CD14-positive monocyte (primary cell): ENCODE results near the gene RGS7. TPM values are rescaled to one million over a fixed set of nuclear protein-coding genes. Genes with fewer than 3 reads are reported as not detected.

Source experiments
- DNase-seq, 3 donors: peaks; one replicate each; pipeline ENCODE4 v3.0.0-alpha.2; 2011 to 2022
- H2AFZ ChIP-seq: 2 replicates; pipeline ENCODE4 v1.6.0; 2012; ENCODE audit warnings: mild to moderate bottlenecking, low read depth, low read length, inconsistent platforms; ENCODE audit not compliant: insufficient read depth, poor library complexity, severe bottlenecking
- H3K27ac ChIP-seq, 2 donors: 1 replicate in 1 of 2; 2 replicates in 1 of 2; pipeline ENCODE4 v1.5.1; 2012 to 2013; ENCODE audit warnings: low read length in 2 of 2, control low read depth in 1 of 2, inconsistent platforms in 1 of 2, low read depth in 1 of 2, mild to moderate bottlenecking in 1 of 2
- H3K27me3 ChIP-seq, 2 donors: one replicate each; pipeline versions ENCODE4 v1.6.0 to v1.6.1; 2011 to 2013; ENCODE audit warnings: low read length in 2 of 2; ENCODE audit not compliant: control insufficient read depth in 2 of 2, insufficient read depth in 2 of 2
- H3K36me3 ChIP-seq, 2 donors: replicated peaks in 1 of 2; 1 replicate in 1 of 2; 2 replicates in 1 of 2; pipeline versions ENCODE4 v1.5.1 to v1.6.1; 2012 to 2013; ENCODE audit warnings: low read length in 2 of 2, control low read depth in 1 of 2, inconsistent platforms in 1 of 2, mild to moderate bottlenecking in 1 of 2; ENCODE audit not compliant: insufficient read depth in 2 of 2, control insufficient read depth in 1 of 2
- H3K4me1 ChIP-seq, 2 donors: 1 replicate in 1 of 2; 2 replicates in 1 of 2; pipeline versions ENCODE4 v1.5.1 to v1.6.1; 2012 to 2013; ENCODE audit warnings: low read length in 2 of 2, control low read depth in 1 of 2, inconsistent platforms in 1 of 2, mild to moderate bottlenecking in 1 of 2, moderate library complexity in 1 of 2; ENCODE audit not compliant: insufficient read depth in 2 of 2, control insufficient read depth in 1 of 2
- H3K4me2 ChIP-seq: replicated peaks from 2 replicates; pipeline ENCODE3; 2012; ENCODE audit warnings: low read length, moderate library complexity, mild to moderate bottlenecking; ENCODE audit not compliant: poor library complexity, severe bottlenecking; ENCODE audit errors: extremely low read depth
- H3K4me3 ChIP-seq, 3 experiments: fragments of 200-600 bp in 1 of 3; sonication (generic) in 1 of 3; replicated peaks in 1 of 3; 1 replicate in 2 of 3; 2 replicates in 1 of 3; pipeline ENCODE4 v1.5.1; 2011 to 2013; ENCODE audit warnings: low read length in 3 of 3, mild to moderate bottlenecking in 3 of 3, control low read depth in 2 of 3, low read depth in 2 of 3, inconsistent platforms in 1 of 3, moderate library complexity in 1 of 3
- H3K79me2 ChIP-seq: 2 replicates; pipeline ENCODE4 v1.6.0; 2012; ENCODE audit warnings: mild to moderate bottlenecking, control low read depth, inconsistent platforms, low read length, moderate library complexity; ENCODE audit not compliant: insufficient read depth
- H3K9ac ChIP-seq: 2 replicates; pipeline ENCODE4 v1.6.0; 2017; ENCODE audit warnings: low read length, mild to moderate bottlenecking; ENCODE audit not compliant: insufficient read depth, poor library complexity, severe bottlenecking
- H3K9me3 ChIP-seq, 2 donors: replicated peaks in 1 of 2; 1 replicate in 1 of 2; 2 replicates in 1 of 2; pipeline versions ENCODE4 v1.5.1 to v1.6.1; 2012 to 2013; ENCODE audit warnings: low read length in 2 of 2, control low read depth in 1 of 2; ENCODE audit not compliant: control insufficient read depth in 1 of 2, insufficient read depth in 1 of 2
- H4K20me1 ChIP-seq: 2 replicates; pipeline ENCODE4 v1.6.0; 2012; ENCODE audit warnings: mild to moderate bottlenecking, low read length, control low read depth, moderate library complexity; ENCODE audit not compliant: insufficient read depth
- H3K27ac Mint-ChIP-seq, 7 donors: one replicate each; pipeline ENCODE4 v1.8.0; 2020; ENCODE audit warnings: mild to moderate bottlenecking in 7 of 7, mixed read lengths in 7 of 7, moderate library complexity in 6 of 7, inconsistent platforms in 2 of 7
- H3K27me3 Mint-ChIP-seq, 3 donors: one replicate each; pipeline ENCODE4 v1.8.0; 2021 to 2022; ENCODE audit warnings: low read depth in 3 of 3, mild to moderate bottlenecking in 3 of 3, mixed read lengths in 3 of 3, moderate library complexity in 3 of 3, inconsistent platforms in 1 of 3
- H3K36me3 Mint-ChIP-seq, 2 donors: one replicate each; pipeline ENCODE4 v1.8.0; 2020; ENCODE audit warnings: mixed read lengths in 2 of 2, inconsistent platforms in 1 of 2, mild to moderate bottlenecking in 1 of 2
- H3K4me1 Mint-ChIP-seq: one replicate; pipeline ENCODE4 v1.8.0; 2020; ENCODE audit warnings: mild to moderate bottlenecking, mixed read lengths
- H3K4me3 Mint-ChIP-seq, 2 donors: one replicate each; pipeline ENCODE4 v1.8.0; 2020; ENCODE audit warnings: mild to moderate bottlenecking in 2 of 2, mixed read lengths in 2 of 2, moderate library complexity in 1 of 2
- H3K9me3 Mint-ChIP-seq, 7 donors: one replicate each; pipeline ENCODE4 v1.8.0; 2020 to 2022; ENCODE audit warnings: mixed read lengths in 7 of 7, mild to moderate bottlenecking in 6 of 7, moderate library complexity in 6 of 7, inconsistent platforms in 2 of 7
- WGBS: methylation state at CpG from one replicate; pipeline ENCODE4 v1.1.5; 2013; ENCODE audit warnings: missing lambda C conversion rate; ENCODE audit not compliant: insufficient coverage; 5-methylcytosine and 5-hydroxymethylcytosine counted together
- intact Hi-C, 2 donors: fragments of 100-400 bp; cut with micrococcal nuclease; formaldehyde crosslinking; loops; one replicate each; pipeline versions ENCODE4 v1.15.0 to v1.15.1; 2023
- polyA plus RNA-seq, 3 donors: library from polyadenylated mRNA; depleted of rRNA in 1 of 3; unstranded in 2 of 3; stranded (reverse) in 1 of 3; fragments of 300-500 nt in 2 of 3; fragments of >200 nt in 1 of 3; fragmentation: Illumina TruSeq in 2 of 3; gene quantifications; 1 replicate in 2 of 3; 2 replicates in 1 of 3; pipeline ENCODE4 v1.2.3, GENCODE V29; 2012 to 2021
- TF ChIP-seq, protein P1 (sequence below): fragments of 200-600 bp; IDR thresholded peaks from one replicate; pipeline ENCODE4 v1.8.0; 2022; ENCODE audit warnings: antibody characterized with exemption, mild to moderate bottlenecking

RGS7 gene
- polyA plus RNA-seq, 3 donors = not detected

DNA sequence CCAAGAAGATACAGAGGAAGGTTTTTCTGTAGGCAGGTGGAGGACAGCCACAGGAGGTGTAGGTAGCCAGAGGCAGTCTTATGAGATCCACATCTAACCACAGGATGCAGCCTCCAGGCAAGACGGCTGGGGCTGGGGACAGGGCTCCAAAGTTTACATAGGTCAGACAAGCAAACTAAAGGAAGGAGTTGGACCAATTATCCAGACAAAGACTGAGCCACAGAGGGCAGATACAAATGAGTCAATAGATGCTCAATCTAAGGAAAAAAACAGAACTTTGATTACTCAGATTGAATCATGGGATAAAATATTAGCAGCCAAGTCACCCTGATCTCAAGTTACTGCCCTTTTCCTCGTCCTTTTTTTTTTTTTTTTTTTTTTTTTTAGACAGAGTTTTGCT lies 91.6 kb downstream of the RGS7 start:
- no peak overlapping the region for H3K4me3 ChIP-seq
- intact Hi-C loops = no loop called here
- no peak for DNase-seq
- no peaks in the 10 kb centered on the region for H3K36me3 ChIP-seq
- H3K27ac ChIP-seq = no peak overlapping the region
- no peak overlapping the region for H3K9ac ChIP-seq
- Mint-ChIP-seq H3K4me3 (no peak overlapping the region), H3K9me3 (peaks cover 2 to 19% (median 6%) of the 10 kb centered on the region in 7 donors), H3K4me1 (no peaks in the 10 kb centered on the region), H3K36me3 (no peaks in the 10 kb centered on the region), H3K27ac (no peak overlapping the region), H3K27me3 (no peaks in the 10 kb centered on the region)
- H4K20me1 ChIP-seq = no peaks in the 10 kb centered on the region
- WGBS = no CpG with 5 or more reads among the region's 2 CpGs
- TF ChIP-seq, protein P1, sequence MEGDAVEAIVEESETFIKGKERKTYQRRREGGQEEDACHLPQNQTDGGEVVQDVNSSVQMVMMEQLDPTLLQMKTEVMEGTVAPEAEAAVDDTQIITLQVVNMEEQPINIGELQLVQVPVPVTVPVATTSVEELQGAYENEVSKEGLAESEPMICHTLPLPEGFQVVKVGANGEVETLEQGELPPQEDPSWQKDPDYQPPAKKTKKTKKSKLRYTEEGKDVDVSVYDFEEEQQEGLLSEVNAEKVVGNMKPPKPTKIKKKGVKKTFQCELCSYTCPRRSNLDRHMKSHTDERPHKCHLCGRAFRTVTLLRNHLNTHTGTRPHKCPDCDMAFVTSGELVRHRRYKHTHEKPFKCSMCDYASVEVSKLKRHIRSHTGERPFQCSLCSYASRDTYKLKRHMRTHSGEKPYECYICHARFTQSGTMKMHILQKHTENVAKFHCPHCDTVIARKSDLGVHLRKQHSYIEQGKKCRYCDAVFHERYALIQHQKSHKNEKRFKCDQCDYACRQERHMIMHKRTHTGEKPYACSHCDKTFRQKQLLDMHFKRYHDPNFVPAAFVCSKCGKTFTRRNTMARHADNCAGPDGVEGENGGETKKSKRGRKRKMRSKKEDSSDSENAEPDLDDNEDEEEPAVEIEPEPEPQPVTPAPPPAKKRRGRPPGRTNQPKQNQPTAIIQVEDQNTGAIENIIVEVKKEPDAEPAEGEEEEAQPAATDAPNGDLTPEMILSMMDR = no peak
- H3K27me3 ChIP-seq = no peaks in the 10 kb centered on the region
- no peak overlapping the region for H3K4me2 ChIP-seq
- H2AFZ ChIP-seq = no peak overlapping the region
- H3K4me1 ChIP-seq = no peaks in the 10 kb centered on the region
- H3K79me2 ChIP-seq = no peaks in the 10 kb centered on the region
- peaks cover 17 to 24% of the 10 kb centered on the region in 2 donors for H3K9me3 ChIP-seq

DNA sequence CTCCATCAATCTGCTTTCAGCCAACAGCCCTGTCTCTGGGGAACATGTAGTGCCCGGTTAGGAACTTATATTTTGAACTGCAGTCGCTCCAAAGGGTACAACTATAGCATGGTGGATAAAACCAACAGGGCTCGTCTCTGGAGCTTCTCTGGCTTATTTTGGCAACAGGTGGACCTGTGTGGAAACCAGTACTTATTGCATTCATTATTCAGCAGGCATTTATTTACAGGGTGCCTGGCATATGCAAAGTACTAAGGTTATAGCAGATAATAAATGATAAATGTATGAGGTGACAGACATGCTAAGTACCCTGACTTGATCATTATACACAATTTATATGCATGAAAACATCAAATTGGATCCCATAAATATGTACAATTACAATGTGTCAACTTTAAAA lies 93.7 kb downstream of the RGS7 start:
- Mint-ChIP-seq H3K9me3 (peaks cover 0 to 16% (median 6%) of the 10 kb centered on the region in 7 donors), H3K27ac (no peak overlapping the region), H3K4me3 (no peak overlapping the region), H3K36me3 (no peaks in the 10 kb centered on the region), H3K4me1 (no peaks in the 10 kb centered on the region), H3K27me3 (no peaks in the 10 kb centered on the region)
- Histone ChIP-seq H3K27ac (no peak overlapping the region), H2AFZ (no peak overlapping the region), H3K9ac (no peak overlapping the region), H3K27me3 (no peaks in the 10 kb centered on the region), H3K9me3 (peaks cover 9 to 20% of the 10 kb centered on the region in 2 donors), H4K20me1 (no peaks in the 10 kb centered on the region), H3K4me2 (no peak overlapping the region), H3K4me3 (no peak overlapping the region), H3K79me2 (no peaks in the 10 kb centered on the region), H3K4me1 (no peaks in the 10 kb centered on the region), H3K36me3 (no peaks in the 10 kb centered on the region)
- TF ChIP-seq, protein P1 = no peak
- intact Hi-C loops = no loop called here
- no peak for DNase-seq
- WGBS = 73% methylated on average over 2 of the region's 3 CpGs
